HG02759 (cell line): Measurements from ENCODE around the gene SPTBN4.
"Not testable (repeated sequence)": the region's sequence is repeated elsewhere in the genome, so short reads cannot be mapped to it uniquely, and the experiment has no call there.

Experiments
- ATAC-seq: cut with Tn5 transposase; IDR thresholded peaks from one replicate; pipeline ENCODE4 v1.9.1; 2021; ENCODE audit warnings: mild to moderate bottlenecking, moderate library complexity; ENCODE audit not compliant: unreplicated experiment

The SPTBN4 gene

GRCh38 chr19:40584007-40584406 is 117.2 kb downstream of the SPTBN4 start:
- ATAC-seq: no peak

- ATAC-seq: no peak
Observed at GRCh38 chr19:40585241-40585981, 118.6 kb downstream of the SPTBN4 start.

- ATAC-seq: no peak
Observed at GRCh38 chr19:40585982-40586422, 119.2 kb downstream of the SPTBN4 start.

GRCh38 chr19:40586611-40587010 is 119.8 kb downstream of the SPTBN4 start:
- ATAC-seq: no peak

- no peak for ATAC-seq
Observed at GRCh38 chr19:40588110-40588854, 121.5 kb downstream of the SPTBN4 start.

- no peak for ATAC-seq
Observed at GRCh38 chr19:40588926-40589569, 122.2 kb downstream of the SPTBN4 start.

- no peak for ATAC-seq
Observed at GRCh38 chr19:40589591-40590429, 123.0 kb downstream of the SPTBN4 start.

GRCh38 chr19:40590464-40591265 is 123.9 kb downstream of the SPTBN4 start:
- no peak for ATAC-seq

- not testable (repeated sequence) for ATAC-seq
Observed at GRCh38 chr19:40591724-40592123, 124.9 kb downstream of the SPTBN4 start.

GRCh38 chr19:40592170-40592569 is 125.4 kb downstream of the SPTBN4 start:
- ATAC-seq: peak; percentile 55

- no peak for ATAC-seq
Observed at GRCh38 chr19:40594255-40594654, 127.5 kb downstream of the SPTBN4 start.

- ATAC-seq: no peak
Observed at GRCh38 chr19:40594657-40595091, 127.9 kb downstream of the SPTBN4 start.

- no peak for ATAC-seq
Observed at GRCh38 chr19:40596608-40597328, 130.0 kb downstream of the SPTBN4 start.

- no peak for ATAC-seq
Observed at GRCh38 chr19:40597329-40597838, 130.6 kb downstream of the SPTBN4 start.

GRCh38 chr19:40598121-40598917 is 131.5 kb downstream of the SPTBN4 start:
- no peak for ATAC-seq

GRCh38 chr19:40598918-40599307 is 132.1 kb downstream of the SPTBN4 start:
- no peak for ATAC-seq

GRCh38 chr19:40599331-40599901 is 132.6 kb downstream of the SPTBN4 start:
- no peak for ATAC-seq
